ENCODE results near the gene ANKRD12.

DNA sequence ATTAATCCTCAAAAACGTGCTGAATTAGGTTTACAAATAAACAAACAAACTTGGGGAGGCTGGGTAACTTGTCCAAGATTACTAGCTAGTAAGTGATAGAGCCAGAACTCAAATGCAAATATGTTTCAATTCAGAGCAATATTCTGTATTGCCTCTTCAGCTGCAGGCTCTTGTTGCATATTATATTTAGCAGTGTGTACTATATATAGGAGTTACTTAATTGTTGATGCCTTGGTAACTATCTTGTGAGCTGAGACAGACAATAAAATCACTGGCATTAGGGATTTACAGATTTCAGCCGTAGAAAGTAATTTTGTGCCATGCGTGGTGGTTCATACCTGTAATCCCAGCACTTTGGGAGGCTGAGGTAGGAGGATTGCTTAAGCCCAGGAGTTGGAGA is 10.2 kb upstream of the ANKRD12 start:
- no peak for TF ChIP-seq EZH2 (IDR thresholded peaks at IDR 0.05; ENCODE audit: low read depth)
- TF ChIP-seq, protein P1, sequence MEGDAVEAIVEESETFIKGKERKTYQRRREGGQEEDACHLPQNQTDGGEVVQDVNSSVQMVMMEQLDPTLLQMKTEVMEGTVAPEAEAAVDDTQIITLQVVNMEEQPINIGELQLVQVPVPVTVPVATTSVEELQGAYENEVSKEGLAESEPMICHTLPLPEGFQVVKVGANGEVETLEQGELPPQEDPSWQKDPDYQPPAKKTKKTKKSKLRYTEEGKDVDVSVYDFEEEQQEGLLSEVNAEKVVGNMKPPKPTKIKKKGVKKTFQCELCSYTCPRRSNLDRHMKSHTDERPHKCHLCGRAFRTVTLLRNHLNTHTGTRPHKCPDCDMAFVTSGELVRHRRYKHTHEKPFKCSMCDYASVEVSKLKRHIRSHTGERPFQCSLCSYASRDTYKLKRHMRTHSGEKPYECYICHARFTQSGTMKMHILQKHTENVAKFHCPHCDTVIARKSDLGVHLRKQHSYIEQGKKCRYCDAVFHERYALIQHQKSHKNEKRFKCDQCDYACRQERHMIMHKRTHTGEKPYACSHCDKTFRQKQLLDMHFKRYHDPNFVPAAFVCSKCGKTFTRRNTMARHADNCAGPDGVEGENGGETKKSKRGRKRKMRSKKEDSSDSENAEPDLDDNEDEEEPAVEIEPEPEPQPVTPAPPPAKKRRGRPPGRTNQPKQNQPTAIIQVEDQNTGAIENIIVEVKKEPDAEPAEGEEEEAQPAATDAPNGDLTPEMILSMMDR (conservative IDR thresholded peaks at IDR 0.05): no peak

Measured in PC-9 (cell line).